Urothelium cell line (cell line): Measurements from ENCODE around the gene SYT2.
"Not testable (repeated sequence)": the region's sequence is repeated elsewhere in the genome, so short reads cannot be mapped to it uniquely, and the experiment has no call there.

ENCODE experiments used
- DNase-seq: peaks from one replicate; pipeline ENCODE4 v3.0.0; 2011; ENCODE audit warnings: low spot score, mixed read lengths
- FAIRE-seq: peaks from 2 replicates; lab custom pipeline; 2011; peaks lifted over from hg19 to GRCh38; lab: Jason Lieb, UNC

Gene SYT2

GRCh38 chr1:202578001-202578504 lies 132.2 kb downstream of the SYT2 start:
- FAIRE-seq = no peak
- no peak for DNase-seq

GRCh38 chr1:202577381-202577780 lies 132.9 kb downstream of the SYT2 start:
- DNase-seq (no peak), FAIRE-seq (no peak)

GRCh38 chr1:202576816-202577215 lies 133.4 kb downstream of the SYT2 start:
- DNase-seq = no peak

GRCh38 chr1:202575918-202576653 lies 134.2 kb downstream of the SYT2 start:
- DNase-seq = no peak
- no peak for FAIRE-seq

More at GRCh38 chr1:202576816-202577215, 133.4 kb downstream of the SYT2 start:
- no peak for FAIRE-seq

GRCh38 chr1:202572867-202573266 lies 137.4 kb downstream of the SYT2 start:
- FAIRE-seq = no peak
- DNase-seq = no peak

GRCh38 chr1:202571719-202572339 lies 138.4 kb downstream of the SYT2 start:
- DNase-seq (no peak), FAIRE-seq (no peak)

- DNase-seq (no peak), FAIRE-seq (no peak)
Measured at GRCh38 chr1:202569393-202570322, 140.6 kb downstream of the SYT2 start.

GRCh38 chr1:202568826-202569225 lies 141.4 kb downstream of the SYT2 start:
- DNase-seq = no peak
- FAIRE-seq = no peak

GRCh38 chr1:202568410-202568809 lies 141.8 kb downstream of the SYT2 start:
- no peak for FAIRE-seq
- no peak for DNase-seq

- no peak for DNase-seq
- FAIRE-seq = no peak
Measured at GRCh38 chr1:202567738-202568137, 142.5 kb downstream of the SYT2 start.

- DNase-seq (no peak), FAIRE-seq (no peak)
Measured at GRCh38 chr1:202565890-202566602, 144.2 kb downstream of the SYT2 start.

GRCh38 chr1:202564958-202565495 lies 145.2 kb downstream of the SYT2 start:
- FAIRE-seq (no peak), DNase-seq (no peak)

GRCh38 chr1:202563818-202564217 lies 146.4 kb downstream of the SYT2 start:
- FAIRE-seq (no peak), DNase-seq (no peak)

- no peak for DNase-seq
- FAIRE-seq = no peak
Measured at GRCh38 chr1:202562444-202563060, 147.7 kb downstream of the SYT2 start.

GRCh38 chr1:202561726-202562443 lies 148.4 kb downstream of the SYT2 start:
- FAIRE-seq = no peak

GRCh38 chr1:202561240-202561639 lies 149.0 kb downstream of the SYT2 start:
- FAIRE-seq = no peak

More at GRCh38 chr1:202561726-202562443, 148.4 kb downstream of the SYT2 start:
- no peak for DNase-seq

GRCh38 chr1:202557662-202558061 lies 152.6 kb downstream of the SYT2 start:
- DNase-seq, FAIRE-seq: not testable (repeated sequence)

More at GRCh38 chr1:202561240-202561639, 149.0 kb downstream of the SYT2 start:
- DNase-seq = no peak

- not testable (repeated sequence) for FAIRE-seq, DNase-seq
Measured at GRCh38 chr1:202556037-202556436, 154.2 kb downstream of the SYT2 start.

GRCh38 chr1:202554619-202555018 lies 155.6 kb downstream of the SYT2 start:
- FAIRE-seq, DNase-seq: not testable (repeated sequence)
